Measurements from ENCODE around the gene MGAT4B. TPM values are rescaled to one million over a fixed set of nuclear protein-coding genes. Genes with fewer than 3 reads are reported as not detected.

Gene MGAT4B
- total RNA-seq, 1 experiment from 2014 or later = 87.6 TPM

DNA sequence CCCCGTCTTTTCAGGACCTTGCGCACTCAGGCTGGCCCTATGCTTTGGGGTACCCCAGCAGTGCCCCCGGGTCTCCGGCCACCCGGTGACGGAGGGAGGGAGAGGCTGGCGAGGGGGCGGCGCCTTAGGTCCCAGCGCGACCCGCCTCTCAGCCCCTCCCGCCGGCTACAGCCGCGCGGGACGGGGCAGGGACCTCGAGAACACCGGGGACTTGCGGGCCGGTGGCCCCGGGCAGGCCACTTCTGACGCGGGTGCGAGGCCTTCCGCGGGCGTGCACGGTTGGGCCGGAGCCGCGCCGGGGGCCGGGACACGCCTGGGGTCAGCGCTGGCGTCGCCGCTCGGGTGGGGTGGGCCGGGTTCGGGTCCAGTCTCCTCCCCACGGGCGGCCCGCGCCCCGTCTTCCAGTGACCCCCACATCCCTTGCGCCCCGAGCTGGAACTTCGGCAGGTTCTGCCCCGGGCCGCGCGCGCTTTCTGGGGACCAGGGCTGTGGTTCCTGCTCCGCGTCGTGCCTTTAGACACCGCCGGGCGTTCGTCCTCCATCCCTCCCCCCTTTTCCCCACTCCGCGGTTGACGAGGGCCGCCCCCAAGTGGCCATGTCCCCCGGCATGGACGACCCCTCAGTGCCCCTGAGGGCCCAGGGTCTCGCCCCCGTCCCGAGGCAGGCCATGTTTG, 10.3 kb upstream of the MGAT4B start:
- no peak for DNase-seq (ENCODE audit: low read depth, low spot score)
- in situ Hi-C loops (cut with HindIII; ENCODE audit: low pct_unique_long_range_greater_than_20kb, low sequenced_read_pairs) = no loop called here

DNA sequence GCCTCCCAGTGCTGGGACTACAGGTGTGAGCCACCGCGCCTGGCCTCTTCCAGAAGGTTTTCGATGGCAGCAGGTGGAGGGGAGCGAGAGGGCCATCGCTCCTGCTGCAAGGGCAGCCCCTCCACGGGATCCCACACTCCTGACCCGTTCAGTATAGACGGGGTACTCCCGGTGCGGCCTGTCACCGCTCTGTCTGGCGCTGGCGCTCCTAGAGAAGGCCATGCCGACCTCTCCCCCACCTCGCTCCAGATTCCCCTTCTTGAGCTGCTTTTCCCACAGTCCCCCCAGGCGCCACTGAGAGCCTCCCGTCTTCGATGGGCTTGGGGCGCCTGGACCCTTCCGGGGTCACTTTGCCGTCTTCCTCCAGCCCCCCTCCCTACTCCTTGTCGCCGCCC, 9.7 kb upstream of the MGAT4B start:
- DNase-seq (ENCODE audit: low read depth, low spot score) = no peak
- in situ Hi-C loops (cut with HindIII; ENCODE audit: low pct_unique_long_range_greater_than_20kb, low sequenced_read_pairs) = no loop called here

DNA sequence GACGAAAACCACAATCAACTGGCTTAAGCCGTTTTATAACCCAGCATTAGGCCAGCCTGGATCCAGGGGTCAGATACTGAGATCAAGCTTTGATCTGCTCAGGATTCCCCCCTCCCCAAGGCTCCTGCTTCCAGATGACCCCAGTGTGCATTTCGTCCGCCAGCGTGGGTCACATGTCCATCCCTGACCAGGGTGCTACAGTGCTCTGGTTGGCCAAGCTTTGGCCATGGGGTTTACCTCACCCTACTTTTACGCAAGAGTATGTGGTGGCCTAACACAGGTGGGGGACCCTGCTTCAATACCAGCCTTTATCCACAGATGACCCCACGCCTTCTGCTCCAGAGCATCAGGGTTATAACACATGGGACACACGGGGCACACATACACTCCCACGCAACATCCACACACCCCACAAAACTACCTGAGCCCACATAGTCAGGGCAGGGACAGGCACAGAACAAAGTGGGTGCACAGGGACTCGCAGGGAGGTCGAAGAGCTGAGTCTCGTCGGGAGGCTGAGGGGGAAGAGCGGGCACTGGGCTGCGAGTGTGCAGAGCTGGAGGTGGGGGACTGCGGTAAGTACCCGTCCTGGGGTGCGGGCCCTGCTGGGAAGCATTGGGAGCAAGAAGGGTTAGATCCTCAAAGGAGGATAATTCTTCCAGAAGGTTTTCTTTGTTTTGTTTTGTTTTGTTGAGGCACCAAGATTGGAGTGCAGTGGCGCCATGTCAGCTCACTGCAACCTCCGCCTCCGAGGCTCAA, 9.0 kb upstream of the MGAT4B start:
- in situ Hi-C loops (cut with HindIII; ENCODE audit: low pct_unique_long_range_greater_than_20kb, low sequenced_read_pairs) = no loop called here
- DNase-seq (ENCODE audit: low read depth, low spot score) = no peak

- no peak for DNase-seq (ENCODE audit: low read depth, low spot score)
- in situ Hi-C loops (cut with HindIII; ENCODE audit: low pct_unique_long_range_greater_than_20kb, low sequenced_read_pairs) = no loop called here
These were observed 7.4 kb upstream of the MGAT4B start for GRCh38 chr5:179814090-179814489.

DNA sequence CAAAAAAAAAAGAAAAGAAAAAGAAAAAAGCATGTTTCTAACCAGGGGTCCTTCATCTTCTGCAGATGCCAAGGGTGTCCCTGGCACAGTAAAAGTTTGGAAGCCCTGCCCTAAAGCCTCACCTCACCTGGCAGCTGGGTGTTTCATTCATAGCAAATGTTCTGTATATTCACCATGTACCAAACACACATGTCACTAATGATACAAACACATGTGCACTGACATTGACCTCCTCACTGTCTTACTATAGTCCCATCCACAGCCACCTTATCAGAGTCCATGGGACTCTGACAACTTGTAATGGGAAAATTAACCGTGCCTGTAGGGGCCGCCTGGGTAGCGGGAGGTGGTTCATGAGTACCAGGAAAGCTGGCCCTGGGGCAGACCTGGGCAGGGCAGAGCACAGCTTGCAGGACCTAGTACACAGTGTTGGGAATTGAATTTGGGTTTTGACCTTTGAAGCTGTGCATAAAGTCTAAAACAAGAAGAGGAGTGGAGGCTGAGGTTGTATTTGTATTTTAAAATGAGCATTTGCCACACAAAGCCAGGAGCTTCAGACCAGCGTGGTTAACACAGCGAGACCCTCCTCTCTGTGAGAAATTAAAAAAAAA, 6.4 kb upstream of the MGAT4B start:
- in situ Hi-C loops (cut with HindIII; ENCODE audit: low pct_unique_long_range_greater_than_20kb, low sequenced_read_pairs) = no loop called here
- no peak for DNase-seq (ENCODE audit: low read depth, low spot score)

- no peak for DNase-seq (ENCODE audit: low read depth, low spot score)
- in situ Hi-C loops (cut with HindIII; ENCODE audit: low pct_unique_long_range_greater_than_20kb, low sequenced_read_pairs) = no loop called here
These were observed 5.6 kb upstream of the MGAT4B start for GRCh38 chr5:179812135-179812825.

GRCh38 chr5:179805529-179806249, 977 bp downstream of the MGAT4B start:
- in situ Hi-C loops (cut with HindIII; ENCODE audit: low pct_unique_long_range_greater_than_20kb, low sequenced_read_pairs) = no loop called here
- DNase-seq (ENCODE audit: low read depth, low spot score) = no peak

- in situ Hi-C loops (cut with HindIII; ENCODE audit: low pct_unique_long_range_greater_than_20kb, low sequenced_read_pairs) = no loop called here
- DNase-seq (ENCODE audit: low read depth, low spot score) = no peak
These were observed 1.6 kb downstream of the MGAT4B start for GRCh38 chr5:179805070-179805528.

DNA sequence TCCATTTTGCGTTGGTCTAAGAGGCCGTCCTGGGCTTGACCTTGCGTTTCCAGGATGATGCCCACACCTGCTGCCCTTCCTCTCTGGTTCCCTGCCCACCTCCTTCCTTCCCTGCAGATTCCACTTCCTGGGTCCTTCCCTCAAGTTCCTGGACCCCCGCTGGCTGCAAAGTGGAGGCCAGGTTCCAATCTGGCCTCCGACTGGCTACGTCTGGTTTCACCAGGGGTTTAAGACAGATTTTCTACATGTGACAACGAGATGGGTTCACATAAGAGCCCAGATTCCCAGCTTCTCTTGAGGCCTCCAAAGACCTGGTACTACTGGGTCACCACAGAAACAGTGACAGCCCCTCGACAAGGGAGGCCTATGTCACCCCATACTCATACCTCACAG, 2.1 kb downstream of the MGAT4B start:
- DNase-seq (ENCODE audit: low read depth, low spot score) = no peak
- in situ Hi-C loops (cut with HindIII; ENCODE audit: low pct_unique_long_range_greater_than_20kb, low sequenced_read_pairs) = no loop called here

DNA sequence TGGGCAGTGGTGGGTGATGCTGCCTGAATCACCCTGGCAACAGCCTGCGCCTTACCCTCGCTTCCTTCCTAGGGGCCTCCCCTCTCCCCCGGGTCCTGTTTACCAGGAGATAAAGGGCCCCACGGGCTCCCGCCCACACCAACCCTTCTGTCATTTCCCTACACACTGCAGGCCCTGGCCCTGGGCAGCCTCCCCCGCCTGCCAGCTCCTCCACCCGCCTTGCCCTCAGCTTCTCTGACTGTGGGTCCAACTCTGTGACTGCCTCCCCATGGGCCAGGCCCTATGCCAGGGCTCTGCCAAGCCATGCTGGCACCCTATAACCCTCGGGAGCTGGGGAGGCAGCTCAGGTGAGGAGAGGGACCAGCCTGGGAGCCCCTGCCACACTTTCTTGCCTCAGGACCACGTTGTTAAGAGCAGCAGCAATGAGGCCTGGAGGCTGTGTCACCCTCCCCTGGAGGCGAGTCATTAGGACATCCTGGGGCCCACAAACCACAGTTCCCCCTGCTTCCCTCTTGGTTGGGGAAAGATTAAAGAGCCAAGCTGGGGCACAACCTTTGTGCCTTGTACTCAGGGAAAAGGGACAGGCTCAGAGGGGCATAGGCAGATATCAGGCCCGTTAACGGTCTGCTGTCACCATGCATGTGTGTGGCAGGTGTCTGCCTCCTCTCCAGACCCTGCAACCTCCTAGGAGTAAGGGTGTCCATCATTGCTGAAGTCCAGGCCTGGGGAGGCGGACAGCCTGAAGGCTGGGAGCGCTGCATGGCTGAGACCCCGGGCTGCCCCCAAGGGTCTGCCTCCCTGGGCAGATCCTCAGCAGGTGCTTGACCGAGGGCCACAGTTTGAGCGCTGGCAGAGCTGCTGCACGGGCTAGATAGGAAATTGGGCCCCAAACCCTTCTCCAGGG, 2.8 kb downstream of the MGAT4B start:
- in situ Hi-C loops (cut with HindIII; ENCODE audit: low pct_unique_long_range_greater_than_20kb, low sequenced_read_pairs) = no loop called here
- DNase-seq (ENCODE audit: low read depth, low spot score) = no peak

DNA sequence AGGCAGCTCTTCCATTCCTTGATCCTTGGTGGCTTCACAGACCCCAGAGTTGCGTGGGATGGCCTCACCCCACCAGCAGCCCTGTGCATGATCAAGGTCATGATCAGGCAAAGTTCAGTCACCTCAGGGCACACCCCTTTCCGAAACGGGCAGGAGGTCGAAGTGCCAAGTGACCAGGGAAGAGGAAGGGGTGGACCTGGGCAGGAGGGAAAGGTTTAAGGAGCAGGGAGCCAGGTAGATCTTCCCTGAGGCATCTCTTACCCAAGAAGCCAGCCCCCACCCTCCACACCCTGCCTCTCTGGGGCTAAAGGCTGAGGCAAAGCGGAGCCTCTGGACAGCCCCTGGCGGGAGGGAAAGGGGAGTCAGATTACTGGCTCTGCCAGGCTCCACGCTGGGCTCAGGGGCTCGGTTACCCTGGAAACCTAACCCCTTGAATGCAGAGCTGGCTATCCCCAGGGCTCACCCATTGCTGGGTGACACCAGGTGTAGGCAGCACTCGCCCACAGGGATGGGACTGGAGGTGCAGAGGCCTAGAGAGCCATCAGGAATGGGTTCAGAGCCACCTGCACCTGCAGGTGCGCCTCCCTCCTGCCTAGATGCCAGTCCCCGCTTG, 3.6 kb downstream of the MGAT4B start:
- DNase-seq (ENCODE audit: low read depth, low spot score) = no peak
- in situ Hi-C loops (cut with HindIII; ENCODE audit: low pct_unique_long_range_greater_than_20kb, low sequenced_read_pairs) = no loop called here

DNA sequence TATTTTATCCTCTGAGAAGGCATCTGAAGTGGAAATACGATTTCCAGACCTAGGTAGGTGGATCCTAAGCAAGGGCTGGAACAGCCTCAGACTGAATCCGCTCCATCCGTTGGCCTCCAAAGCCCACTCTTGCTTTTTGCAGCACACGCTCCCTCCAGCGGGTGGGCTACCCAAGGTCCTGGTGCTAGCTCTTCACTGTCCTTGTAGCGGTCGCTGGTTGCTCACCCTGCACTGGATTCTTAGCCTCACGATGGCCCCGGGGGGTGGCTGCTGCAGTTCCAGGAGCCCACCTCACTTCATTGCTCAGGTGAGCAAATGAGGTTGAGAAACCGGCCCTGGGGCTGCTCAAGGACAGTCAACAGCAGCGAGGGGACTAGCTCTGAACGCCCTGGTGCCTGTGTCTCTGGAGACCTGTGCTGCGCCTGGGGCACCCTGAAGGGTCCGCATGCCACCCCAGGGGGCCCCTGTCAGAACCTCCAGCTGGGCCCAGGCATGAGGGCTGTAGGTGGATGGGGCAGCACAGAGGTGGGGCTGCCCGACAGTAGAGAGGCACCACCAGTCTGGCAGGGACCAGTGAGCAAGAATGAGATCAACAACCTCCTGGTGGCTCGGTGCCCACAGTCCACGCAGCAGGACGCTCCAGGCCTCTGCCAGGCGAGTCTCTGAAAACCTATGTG, 4.3 kb downstream of the MGAT4B start:
- no peak for DNase-seq (ENCODE audit: low read depth, low spot score)
- in situ Hi-C loops (cut with HindIII; ENCODE audit: low pct_unique_long_range_greater_than_20kb, low sequenced_read_pairs) = no loop called here

DNA sequence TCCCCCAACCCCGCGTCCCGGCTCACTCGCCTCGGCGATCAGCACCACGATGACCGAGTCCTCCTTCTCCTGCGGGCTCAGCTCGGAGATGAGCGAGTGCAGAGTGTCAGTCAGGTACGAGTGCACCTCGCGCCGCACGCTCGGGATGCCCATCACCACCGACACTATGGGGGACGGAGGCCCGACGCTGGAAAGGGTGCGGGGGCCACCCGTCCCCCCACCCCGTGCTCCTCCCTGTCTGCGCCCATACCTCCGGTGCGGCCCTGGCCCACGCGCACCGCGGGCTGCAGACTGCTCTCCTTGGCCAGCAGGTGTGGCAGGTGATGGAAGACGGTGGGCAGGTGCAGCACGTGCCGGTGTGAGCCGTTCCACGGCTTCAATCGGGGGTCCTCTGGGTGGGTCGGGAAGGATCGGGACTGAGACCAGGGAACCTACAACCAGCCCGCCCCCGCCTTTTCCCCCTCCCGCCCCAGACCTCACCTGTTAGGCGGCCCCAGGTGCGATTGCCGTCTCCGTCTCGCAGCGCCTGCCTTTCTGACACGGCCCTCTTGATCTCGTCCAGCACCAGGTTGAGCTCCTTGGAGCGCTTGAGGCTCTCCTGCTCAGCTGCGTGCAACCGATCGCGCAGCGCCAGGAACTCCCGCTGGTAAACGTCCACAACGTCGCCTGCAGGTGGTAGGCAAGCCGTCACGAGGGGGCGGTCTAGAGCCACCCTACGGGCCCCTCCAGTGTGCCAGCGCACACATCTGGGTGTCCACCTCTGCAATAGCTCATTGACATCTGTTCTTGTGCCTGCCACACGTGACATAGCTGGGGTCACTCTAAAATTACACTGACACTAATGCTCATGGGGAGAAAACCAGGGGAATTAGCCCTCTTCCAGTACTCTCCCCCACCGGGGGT, 5.1 kb downstream of the MGAT4B start:
- in situ Hi-C loops (cut with HindIII; ENCODE audit: low pct_unique_long_range_greater_than_20kb, low sequenced_read_pairs) = no loop called here

GRCh38 chr5:179800696-179801201, 5.9 kb downstream of the MGAT4B start:
- in situ Hi-C loops (cut with HindIII; ENCODE audit: low pct_unique_long_range_greater_than_20kb, low sequenced_read_pairs) = no loop called here
- DNase-seq (ENCODE audit: low read depth, low spot score) = no peak

More for the DNA sequence above, 5.1 kb downstream of the MGAT4B start:
- peak; percentile 72 for DNase-seq (ENCODE audit: low read depth, low spot score)
